ENCODE data around the gene KLRC4.
"Not testable (repeated sequence)": the region's sequence is repeated elsewhere in the genome, so short reads cannot be mapped to it uniquely, and the experiment has no call there.

GRCh38 chr12:10441144-10441543, 31.6 kb upstream of the KLRC4 start:
- TF ChIP-seq POLR2AphosphoS5 (IDR thresholded peaks at IDR 0.05; ENCODE audit: insufficient read depth, low read depth, low read length); CTCF (IDR thresholded peaks at IDR 0.05; ENCODE audit: extremely low read depth in 1 of 2, insufficient read depth in 1 of 2, low read depth in 1 of 2, low read length in 2 of 2); EZH2 (IDR thresholded peaks at IDR 0.05; ENCODE audit: borderline replicate concordance, low read depth, low read length, severe bottlenecking); POLR2A (IDR thresholded peaks at IDR 0.05; ENCODE audit: low read depth, low read length): not testable (repeated sequence)

Data from endothelial cell of umbilical vein (primary cell).